Head of caudate nucleus (tissue), 42 donors: ENCODE data around the gene MISP3.

Experiments used
- DNase-seq, 42 donors: peaks; one replicate each; pipeline versions ENCODE4 v3.0.0 to v3.0.0-alpha.2; 2020 to 2021; ENCODE audit warnings: mixed read lengths in 7 of 42
- intact Hi-C: fragments of 100-400 bp; cut with DNase I; formaldehyde crosslinking; loops from one replicate; pipeline ENCODE4 v1.15.0; 2022

Gene MISP3

GRCh38 chr19:14073261-14073924 is 807 bp downstream of the MISP3 start:
- intact Hi-C loops = loop anchor here (5.0 to 10.0 kb wide), 2 partner anchors 69 to 191 kb away; partner anchors contain the start of gene RFX1
- peak; percentile 35 to 88 (median 76) for DNase-seq

GRCh38 chr19:14073925-14074838 is 1.6 kb downstream of the MISP3 start:
- peak in 32 of 42 donors; percentile 8 to 56 (median 35) for DNase-seq
- intact Hi-C loops = loop anchor here (5.0 to 10.0 kb wide), 2 partner anchors 69 to 192 kb away; partner anchors contain the start of gene RFX1

GRCh38 chr19:14078411-14078810 is 5.8 kb downstream of the MISP3 start:
- DNase-seq = no peak
- intact Hi-C loops = loop anchor here (10.0 kb wide), 1 partner anchor 74 kb away; the partner anchor contains the start of gene RFX1

GRCh38 chr19:14080887-14081796 is 8.6 kb downstream of the MISP3 start:
- intact Hi-C loops = loop anchor here (5.0 kb wide), 1 partner anchor 36 kb away; the partner anchor contains the start of gene PRKACA
- DNase-seq = peak; percentile 93 to 100 (median 99)

GRCh38 chr19:14081797-14082674 is 9.4 kb downstream of the MISP3 start:
- peak in 10 of 42 donors; percentile 18 to 54 (median 30) for DNase-seq
- intact Hi-C loops = loop anchor here (5.0 kb wide), 1 partner anchor 35 kb away; the partner anchor contains the start of gene PRKACA

GRCh38 chr19:14082675-14082960 is 10.0 kb downstream of the MISP3 start:
- DNase-seq = no peak
- intact Hi-C loops = loop anchor here (5.0 kb wide), 1 partner anchor 35 kb away; the partner anchor contains the start of gene PRKACA

- DNase-seq = no peak
Observed at GRCh38 chr19:14085309-14085995, 12.9 kb downstream of the MISP3 start, which contains the start of gene C19orf67. Gene C19orf67 (minus strand): TSS chr19:14085783. CDS start chr19:14085627, 156 bp downstream.

GRCh38 chr19:14086098-14086497 is 13.5 kb downstream of the MISP3 start:
- no peak for DNase-seq
- intact Hi-C loops = no loop called here

More at GRCh38 chr19:14085309-14085995, 12.9 kb downstream of the MISP3 start, which contains the start of gene C19orf67:
- intact Hi-C loops = no loop called here

GRCh38 chr19:14088634-14089411 is 16.2 kb downstream of the MISP3 start:
- intact Hi-C loops = no loop called here
- no peak for DNase-seq

- intact Hi-C loops = no loop called here
- DNase-seq = peak in 8 of 42 donors; percentile 13 to 53 (median 26)
Observed at GRCh38 chr19:14089412-14089661, 16.8 kb downstream of the MISP3 start.

GRCh38 chr19:14089662-14090508 is 17.3 kb downstream of the MISP3 start:
- intact Hi-C loops = no loop called here
- peak in 34 of 42 donors; percentile 17 to 74 (median 58) for DNase-seq

- intact Hi-C loops = no loop called here
- DNase-seq = peak; percentile 61 to 95 (median 86)
Observed at GRCh38 chr19:14090509-14091080, 18.0 kb downstream of the MISP3 start, which contains the start of gene SAMD1. Gene SAMD1 (minus strand): TSS chr19:14090751.

- peak in 19 of 42 donors; percentile 35 to 85 (median 73) for DNase-seq
- intact Hi-C loops = no loop called here
Observed at GRCh38 chr19:14091081-14091812, 18.7 kb downstream of the MISP3 start.

GRCh38 chr19:14091813-14092462 is 19.4 kb downstream of the MISP3 start:
- peak in 1 of 42 donors; percentile 37 for DNase-seq
- intact Hi-C loops = no loop called here
